GM21717 (cell line): ENCODE results near the gene MIR17HG.
A peak's percentile ranks its signal among the peaks of the same experiment; 100 is the strongest.
"Not testable (repeated sequence)": the region's sequence is repeated elsewhere in the genome, so short reads cannot be mapped to it uniquely, and the experiment has no call there.

Experiments used
- ATAC-seq: cut with Tn5 transposase; IDR thresholded peaks from one replicate; pipeline ENCODE4 v1.9.1; 2021; ENCODE audit warnings: mild to moderate bottlenecking, moderate library complexity; ENCODE audit not compliant: unreplicated experiment

Gene MIR17HG

DNA sequence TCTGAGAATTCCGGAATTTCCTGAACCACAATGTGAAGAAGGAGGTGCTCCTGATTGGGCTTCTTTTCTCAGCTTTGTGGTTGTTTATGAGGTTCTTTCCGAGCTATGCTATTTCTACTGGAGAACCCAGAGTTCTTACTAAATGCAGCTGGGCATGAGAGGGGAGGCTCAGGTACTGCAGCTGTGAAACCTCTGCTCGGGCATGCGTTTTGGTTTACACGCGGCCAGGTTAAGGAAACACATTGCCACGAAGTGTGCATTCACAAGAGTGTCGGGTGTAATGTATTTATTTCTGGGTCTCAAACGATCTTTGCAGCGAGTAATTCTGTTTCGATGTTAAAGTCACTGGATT, 661 bp upstream of the MIR17HG start:
- ATAC-seq, result peak; percentile 26

DNA sequence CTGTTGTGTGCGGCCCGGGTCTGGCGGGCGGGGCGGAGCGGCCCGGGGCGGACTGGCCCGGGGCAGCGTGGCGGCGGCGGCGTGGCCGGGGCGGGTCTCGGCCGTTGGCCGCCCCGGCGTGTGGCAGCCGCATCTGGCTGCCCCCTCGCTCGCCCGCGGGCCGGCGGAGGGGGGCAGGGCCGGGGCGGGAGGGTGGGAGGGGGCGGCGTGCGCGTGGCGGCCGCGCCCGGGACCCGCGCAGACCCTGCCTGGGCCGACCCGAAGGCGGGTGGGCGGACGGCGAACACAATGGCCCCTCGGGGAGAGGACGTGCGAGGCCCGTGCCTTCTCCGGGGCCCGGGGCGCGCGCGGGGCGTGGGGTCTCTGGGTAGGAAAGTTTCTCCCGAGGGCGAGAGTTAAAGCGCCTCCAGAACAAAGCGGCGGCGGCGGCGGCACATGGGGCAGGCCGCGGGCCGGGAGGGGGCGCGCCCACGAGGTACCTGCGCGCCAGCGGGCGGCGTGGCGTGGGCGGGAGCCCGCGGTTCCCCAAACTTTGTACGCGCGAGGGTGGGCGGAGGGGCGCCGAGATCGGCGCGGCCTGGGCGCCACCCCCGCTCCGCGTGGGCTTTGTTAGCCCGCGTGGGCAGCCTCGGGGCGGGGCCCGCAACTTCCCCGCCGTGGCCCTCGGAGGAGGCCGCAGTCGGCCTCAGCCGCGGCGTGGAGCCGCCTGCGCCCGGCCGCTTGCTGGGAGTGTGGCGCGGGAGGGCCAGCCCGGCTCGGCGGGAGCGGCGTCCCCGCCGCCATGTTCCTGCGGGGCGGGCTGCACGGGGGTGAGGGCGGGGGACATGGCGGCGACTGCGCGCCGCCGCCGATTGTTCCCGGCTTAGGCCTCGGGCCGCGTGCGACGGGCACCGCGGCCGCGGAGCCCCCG, 764 bp downstream of the MIR17HG start:
- ATAC-seq, result peak; percentile 26

DNA sequence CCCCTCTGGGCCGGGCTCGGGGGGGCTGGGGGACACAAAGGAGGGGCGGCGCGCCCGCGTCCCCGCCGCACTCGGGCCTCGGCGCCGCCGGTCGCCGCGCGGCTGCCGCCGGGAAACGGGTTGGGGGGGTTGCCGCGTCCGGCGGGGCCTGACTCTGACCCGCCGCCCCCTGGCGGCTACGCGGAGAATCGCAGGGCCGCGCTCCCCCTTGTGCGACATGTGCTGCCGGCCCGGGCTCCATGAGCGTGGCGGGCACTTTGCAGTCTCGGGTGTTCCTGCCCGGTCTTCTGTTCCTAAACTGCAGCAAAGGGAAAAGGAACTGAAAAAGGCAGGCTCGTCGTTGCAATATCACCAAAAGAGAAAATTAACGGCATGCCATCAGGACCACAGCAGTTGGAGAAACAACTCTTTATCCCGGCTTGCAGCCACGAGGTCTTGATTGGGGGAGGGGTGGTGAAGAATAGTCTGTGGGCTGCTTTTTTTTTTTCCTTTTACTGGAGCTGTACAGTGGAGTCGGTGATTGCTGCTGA, 1.5 kb downstream of the MIR17HG start:
- ATAC-seq, result peak; percentile 50

DNA sequence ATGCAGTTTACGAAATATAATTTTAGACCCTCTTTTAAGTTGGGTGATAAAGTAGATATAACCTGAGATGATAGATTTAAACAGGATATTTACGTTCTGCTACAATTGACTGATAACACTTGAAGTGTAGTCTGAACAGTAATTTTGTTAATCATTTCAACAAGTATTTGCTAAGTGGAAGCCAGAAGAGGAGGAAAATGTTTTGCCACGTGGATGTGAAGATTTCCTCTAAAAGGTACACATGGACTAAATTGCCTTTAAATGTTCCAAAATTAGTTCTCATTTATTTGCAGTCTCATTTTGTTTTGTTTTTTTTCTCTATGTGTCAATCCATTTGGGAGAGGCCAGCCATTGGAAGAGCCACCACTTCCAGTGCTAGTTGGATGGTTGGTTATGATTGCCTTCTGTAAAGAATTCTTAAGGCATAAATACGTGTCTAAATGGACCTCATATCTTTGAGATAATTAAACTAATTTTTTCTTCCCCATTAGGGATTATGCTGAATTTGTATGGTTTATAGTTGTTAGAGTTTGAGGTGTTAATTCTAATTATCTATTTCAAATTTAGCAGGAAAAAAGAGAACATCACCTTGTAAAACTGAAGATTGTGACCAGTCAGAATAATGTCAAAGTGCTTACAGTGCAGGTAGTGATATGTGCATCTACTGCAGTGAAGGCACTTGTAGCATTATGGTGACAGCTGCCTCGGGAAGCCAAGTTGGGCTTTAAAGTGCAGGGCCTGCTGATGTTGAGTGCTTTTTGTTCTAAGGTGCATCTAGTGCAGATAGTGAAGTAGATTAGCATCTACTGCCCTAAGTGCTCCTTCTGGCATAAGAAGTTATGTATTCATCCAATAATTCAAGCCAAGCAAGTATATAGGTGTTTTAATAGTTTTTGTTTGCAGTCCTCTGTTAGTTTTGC, 2.8 kb downstream of the MIR17HG start:
- ATAC-seq, result no peak

DNA sequence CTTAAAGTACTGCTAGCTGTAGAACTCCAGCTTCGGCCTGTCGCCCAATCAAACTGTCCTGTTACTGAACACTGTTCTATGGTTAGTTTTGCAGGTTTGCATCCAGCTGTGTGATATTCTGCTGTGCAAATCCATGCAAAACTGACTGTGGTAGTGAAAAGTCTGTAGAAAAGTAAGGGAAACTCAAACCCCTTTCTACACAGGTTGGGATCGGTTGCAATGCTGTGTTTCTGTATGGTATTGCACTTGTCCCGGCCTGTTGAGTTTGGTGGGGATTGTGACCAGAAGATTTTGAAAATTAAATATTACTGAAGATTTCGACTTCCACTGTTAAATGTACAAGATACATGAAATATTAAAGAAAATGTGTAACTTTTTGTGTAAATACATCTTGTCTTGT, 3.6 kb downstream of the MIR17HG start:
- ATAC-seq, result no peak

DNA sequence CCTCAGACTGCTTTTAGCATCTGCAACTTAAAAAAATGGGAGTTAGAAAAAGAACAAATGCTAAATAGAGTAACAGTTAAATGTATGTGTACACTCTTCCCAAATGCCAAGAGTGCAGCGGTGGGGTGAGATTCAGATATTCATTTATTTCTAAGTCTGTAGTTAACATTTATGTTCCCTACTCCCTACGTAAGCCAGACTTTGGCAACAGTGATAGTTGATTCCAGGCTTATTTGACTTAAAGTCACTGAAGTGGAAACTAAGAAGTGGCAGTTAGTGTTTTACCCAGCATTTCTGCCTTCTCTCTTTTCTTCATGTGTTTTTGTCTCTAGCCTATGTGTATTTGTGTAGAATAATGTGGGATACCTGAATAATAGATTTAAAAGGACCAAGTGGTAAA, 4.5 kb downstream of the MIR17HG start:
- no peak for ATAC-seq

DNA sequence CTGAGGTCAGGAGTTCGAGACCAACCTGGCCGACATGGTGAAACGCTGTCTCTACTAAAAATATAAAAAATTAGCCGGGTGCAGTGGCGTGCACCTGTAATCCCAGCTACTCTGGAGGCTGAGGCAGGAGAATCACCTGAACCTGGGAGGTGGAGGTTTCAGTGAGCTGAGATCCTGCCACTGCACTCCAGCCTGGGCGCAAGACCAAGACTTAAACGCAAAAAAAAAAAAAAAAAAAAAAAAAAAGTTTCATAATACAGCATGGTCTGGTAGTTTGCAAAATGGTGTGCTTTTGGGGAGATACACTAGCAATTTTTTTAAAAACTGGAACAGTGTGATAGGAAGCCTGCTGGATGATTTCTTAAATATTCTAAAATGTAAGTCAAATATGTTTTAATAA, 5.4 kb downstream of the MIR17HG start:
- ATAC-seq, result not testable (repeated sequence)

DNA sequence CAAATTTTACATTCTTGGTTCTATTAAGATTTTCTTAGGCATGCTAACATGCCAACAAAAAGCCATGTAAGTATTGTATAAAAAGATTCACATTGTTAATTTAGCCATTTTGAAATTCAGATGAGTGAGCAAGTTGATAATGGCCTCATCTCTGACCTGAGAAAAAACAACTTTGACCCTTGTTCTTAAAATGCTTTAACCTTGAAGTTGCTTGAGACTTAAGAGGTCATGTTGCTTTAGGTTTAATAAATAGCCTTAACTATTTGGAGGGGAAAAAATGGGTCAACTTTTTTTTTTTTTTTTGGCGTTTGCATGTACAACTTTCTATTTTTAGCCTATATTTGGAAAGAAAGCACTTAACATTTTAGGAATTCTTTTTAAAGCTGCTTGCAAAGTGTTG, 6.0 kb downstream of the MIR17HG start:
- ATAC-seq, result no peak

DNA sequence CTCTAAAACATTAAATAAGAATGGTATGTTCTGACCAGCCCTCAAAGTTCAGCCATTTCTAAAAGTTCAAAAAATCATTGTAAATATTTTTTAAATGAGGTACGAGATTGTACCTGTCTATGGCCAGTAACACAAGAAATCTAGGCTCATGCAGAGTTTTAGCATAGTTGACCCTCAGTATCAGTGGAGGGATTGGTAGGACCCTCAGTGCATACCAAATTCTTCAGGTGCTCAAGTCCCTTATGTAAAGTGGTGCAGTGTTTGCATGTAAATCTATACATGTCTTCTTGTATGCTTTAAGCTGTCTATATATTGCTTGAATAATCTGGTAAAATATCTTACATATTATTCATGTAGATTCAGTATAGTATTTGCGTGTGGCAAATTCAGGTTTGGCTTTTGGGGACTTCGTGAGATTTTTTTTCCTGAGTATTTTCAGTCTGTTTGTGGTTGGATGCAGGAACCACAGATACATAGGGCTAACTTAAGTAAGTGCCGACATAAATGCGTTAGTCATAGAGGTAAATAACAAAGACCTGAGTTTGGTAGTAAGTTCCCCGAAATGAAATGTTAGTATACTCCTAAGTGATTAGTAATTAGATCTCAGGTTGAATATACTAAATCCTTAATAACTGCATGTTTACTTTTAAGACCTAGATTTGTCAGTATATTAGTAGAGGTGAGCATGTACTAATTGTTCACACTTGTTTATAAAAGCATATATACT, 7.8 kb downstream of the MIR17HG start:
- ATAC-seq, result no peak

DNA sequence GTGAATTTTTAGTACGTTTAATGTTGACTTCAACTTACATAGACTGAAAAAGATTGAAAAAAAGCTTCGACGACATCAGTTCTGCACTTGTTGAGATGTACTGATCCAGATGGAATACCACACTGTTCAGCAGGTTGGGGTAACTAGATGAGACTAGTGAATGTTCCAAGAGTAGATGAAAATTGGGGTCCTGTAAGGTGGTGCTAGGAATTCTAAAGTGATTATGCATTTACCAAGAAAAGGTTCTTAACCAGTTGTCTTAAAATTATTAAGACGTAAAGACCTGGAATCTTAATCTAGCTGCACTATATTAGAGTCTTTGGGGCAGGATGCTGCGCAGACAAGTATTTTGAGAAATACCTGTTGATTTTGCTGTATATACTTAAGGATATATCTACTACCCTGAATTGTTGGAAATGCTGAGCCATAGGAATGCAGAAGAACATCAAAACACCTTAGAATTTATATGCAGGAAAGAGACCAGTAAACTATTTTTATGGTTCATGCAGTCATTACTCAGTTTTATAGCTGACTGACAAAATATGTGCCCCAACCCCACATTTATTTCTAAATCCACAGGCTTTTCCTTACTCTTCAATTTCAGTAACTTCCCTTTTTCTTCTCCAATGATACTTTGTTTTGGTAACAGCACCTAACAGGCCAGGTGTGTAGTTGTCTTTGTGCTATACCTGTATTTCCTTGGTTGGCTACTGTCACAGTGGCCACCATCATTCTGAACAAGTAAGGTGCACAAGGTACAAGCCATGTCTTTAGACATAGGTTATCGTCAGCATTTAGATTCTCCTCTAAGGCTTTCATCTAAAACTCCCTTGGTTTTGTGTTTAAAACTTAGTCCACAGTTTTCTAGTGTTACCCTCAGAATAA, 8.6 kb downstream of the MIR17HG start:
- no peak for ATAC-seq

DNA sequence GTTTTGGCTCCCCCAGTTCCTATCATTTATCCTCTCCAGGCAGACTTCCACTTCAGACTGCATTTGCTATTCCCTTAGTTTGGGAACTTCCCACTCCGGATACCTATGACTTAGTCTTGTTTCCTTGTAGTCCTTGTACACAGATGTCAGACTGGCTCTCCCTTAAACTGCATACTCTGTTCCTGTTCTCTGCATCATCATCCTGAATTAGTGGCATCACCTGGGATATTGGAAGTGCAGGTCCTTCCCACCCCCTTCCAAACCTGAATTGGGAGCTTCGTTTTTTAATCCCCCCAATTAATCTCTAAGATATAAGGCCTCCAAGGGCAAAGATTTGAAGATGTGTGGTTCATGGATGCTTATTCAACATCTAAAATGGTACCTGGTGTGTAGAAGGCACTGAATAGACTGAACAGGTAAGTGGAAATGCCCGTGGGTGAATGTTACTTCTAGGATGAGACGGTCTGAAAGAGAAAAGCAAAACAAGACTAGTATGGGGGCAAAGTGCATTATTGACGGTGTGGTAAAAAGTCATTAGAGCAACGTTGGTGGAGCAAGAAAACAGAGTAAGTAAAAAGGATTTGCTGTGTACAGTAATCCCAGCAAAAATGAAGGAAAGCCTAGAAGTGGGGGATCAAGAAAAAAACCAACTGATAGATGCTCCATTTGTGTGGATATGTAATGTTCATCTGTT, 9.6 kb downstream of the MIR17HG start:
- no peak for ATAC-seq

DNA sequence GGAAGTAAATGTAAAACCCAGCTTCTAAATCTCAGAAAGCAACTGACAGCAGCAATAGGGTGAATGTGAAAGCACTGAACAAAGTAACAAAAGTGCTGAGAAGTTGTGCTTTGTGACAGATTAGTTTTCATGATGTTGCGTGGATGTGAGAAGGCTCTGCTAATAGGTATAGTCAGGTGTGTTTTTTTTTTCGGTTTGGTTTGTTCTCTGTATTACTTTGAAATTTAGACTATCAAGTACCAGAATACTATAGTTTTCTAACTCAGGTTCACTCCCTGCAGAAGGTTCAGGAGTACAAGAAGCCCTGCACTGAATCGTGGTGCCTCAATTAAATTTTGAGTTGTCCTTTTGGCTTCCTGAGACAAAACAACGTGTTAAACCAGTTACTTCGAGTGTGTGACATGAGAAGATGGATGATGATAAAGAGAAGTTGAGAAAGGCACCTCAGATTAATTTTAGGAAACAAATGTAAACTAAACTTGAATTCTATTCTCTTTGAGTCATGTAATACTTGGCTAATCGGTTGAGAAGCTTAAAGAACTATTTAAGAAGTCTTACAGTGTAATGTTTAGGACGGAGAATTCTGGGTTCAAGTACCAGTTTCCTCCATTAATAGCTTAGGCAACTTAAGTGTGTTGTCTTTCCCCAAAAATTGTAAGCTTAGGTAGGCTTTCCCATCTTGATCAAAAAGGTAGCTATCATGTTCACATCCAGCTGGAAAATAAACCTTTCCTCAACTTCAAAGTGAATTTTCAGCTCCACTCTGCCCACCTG, 10.3 kb downstream of the MIR17HG start:
- ATAC-seq, result no peak

DNA sequence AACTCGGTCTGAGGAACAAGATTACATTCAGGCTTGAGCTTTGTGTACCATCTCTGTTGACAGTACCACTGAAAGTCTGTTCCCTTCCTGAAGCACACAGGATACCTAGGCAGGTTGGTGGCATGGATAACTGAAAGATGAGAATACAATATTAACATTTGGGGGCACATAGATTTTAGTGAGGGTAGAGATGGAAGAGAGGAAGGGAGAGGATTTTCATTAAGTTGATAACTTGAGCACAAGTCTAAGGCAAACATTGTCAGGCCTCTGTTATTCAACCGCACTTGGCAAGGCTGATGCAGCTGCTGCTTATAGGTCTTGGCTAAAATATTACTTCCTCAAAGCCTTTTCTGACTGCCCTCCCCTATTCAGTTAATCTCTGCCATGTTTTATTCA, 10.9 kb downstream of the MIR17HG start:
- no peak for ATAC-seq

DNA sequence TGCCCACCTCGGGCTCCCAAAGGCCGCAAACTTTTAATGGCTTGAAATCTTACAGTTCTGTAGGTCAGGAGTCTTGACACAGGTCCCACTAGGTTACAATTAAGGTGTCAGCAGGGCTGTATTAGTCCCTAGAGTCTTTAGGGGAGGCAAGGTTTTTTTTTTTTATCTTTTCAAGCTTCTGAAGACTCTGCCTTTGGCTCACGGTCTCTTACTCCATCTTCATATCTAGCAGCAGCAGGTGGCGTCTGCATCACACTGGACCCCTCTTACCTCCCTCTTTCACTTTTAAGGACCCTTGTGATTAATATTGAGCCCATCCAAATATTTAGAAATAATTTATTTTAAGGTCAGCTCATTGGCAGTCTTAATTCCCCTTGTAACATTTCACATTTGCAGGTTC, 11.6 kb downstream of the MIR17HG start:
- ATAC-seq, result no peak

DNA sequence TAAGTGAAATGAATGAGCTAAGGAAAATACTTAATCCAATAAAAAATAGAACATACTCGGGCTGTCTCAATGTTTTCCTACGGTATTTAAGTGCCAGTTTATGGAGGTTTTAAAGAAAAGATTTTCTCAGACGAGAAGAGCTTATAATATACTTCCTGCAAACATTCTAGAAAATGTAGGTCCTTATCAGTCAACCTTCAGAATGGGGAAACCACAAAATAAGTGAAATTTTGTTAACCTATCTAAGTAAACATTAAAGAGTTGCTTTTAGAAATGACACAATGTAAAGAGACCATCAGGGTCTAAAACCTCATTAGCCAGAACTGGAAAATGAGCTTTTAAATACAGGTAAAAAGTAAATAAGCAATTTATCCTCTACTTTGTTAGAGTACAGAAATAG, 12.1 kb downstream of the MIR17HG start:
- ATAC-seq, result no peak

DNA sequence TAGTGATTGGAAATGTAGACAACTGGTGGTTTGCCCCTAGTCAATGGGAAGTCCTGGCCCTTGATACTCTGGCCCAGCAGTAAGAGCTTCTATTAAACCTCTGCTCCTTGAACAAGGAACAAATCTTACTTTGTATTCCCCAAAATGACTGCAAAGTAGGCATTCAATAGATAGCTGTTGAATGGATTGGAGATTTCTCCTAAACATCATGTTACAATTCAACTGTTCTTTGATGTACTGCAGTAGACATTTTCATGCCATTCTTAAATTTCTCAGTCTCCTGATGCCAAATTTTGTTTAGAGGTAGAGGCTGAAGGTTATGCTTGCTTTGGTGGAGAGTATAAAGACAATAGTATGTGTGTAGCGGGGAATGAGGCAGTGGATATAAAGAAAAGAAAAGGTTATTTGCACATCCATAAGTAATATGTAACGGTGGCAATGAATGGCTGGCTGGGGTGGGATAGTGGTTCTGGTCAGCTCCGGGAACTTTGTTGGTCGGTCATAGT, 12.8 kb downstream of the MIR17HG start:
- no peak for ATAC-seq

DNA sequence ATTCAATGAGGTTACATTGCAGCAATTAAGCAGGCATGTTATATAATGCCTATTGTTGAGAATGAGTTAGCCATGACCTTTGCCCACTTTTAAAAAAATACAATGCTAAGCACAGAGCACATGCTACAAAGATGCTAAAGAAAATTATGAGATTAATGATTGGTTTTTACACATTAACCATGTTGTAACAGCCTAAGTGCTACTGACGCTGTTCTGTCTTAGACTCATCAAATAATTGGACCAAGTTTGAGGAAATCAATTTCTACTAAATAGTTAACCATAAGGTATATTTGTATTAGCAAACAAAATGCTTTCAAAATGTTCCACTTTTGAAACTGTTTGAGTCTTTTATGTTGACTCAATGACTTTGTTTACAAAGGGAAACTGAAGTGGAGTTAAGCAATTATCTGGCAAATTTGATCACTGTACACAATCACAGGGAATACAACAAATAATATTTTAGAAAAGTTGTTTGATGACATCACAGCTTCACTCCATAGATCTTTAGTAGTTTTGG, 14.3 kb downstream of the MIR17HG start:
- ATAC-seq, result no peak

DNA sequence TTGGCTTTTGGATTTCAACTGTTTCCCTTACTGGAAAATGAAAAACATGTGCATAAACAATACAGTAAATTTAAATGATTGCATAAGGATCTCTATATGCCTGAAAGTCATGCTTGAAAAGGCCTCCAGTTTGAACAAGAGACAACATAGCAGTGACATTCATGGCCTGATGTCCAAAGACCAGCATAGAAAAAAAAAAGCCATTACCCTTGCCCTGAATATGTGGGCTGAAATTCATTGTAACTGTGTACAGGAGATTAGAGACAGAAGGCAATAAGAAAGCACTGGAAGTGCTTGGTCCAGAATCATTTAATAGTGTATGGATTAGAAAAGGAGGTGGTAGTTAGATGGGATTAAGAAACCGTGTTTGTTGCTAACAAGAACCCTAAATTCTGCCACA, 15.4 kb downstream of the MIR17HG start:
- ATAC-seq, result no peak
